Activated CD4-positive, alpha-beta T cell treated with anti-CD3 and anti-CD28 coated beads for 36 hours (primary cell): Measurements from ENCODE around the gene OLFM4. TPM values are rescaled to one million over a fixed set of nuclear protein-coding genes. Genes with fewer than 3 reads are reported as not detected.

ENCODE experiments used
- ATAC-seq: fragments of 200-7000 bp; cut with Tn5 transposase; one replicate; pipeline ENCODE4 v1.10.0; 2021; ENCODE audit warnings: mild to moderate bottlenecking, moderate library complexity
- CTCF ChIA-PET: fragments of 350-600 bp; sonication (Branson Sonifier 250); formaldehyde crosslinking; loops from one replicate; lab custom pipeline; 2021; ENCODE audit warnings: antibody characterized with exemption; lab: Charles Lee
- POLR2A ChIA-PET: fragments of 350-600 bp; sonication (Branson Sonifier 250); formaldehyde crosslinking; loops from one replicate; lab custom pipeline; 2021; ENCODE audit warnings: antibody characterized with exemption, inconsistent platforms; lab: Charles Lee
- DNase-seq: peaks from one replicate; pipeline ENCODE4 v3.0.0-alpha.2; 2020
- H3K27ac Mint-ChIP-seq: one replicate; pipeline ENCODE4 v1.8.0; 2021; ENCODE audit warnings: mixed read lengths
- H3K27me3 Mint-ChIP-seq: one replicate; pipeline ENCODE4 v1.8.0; 2021; ENCODE audit warnings: mixed read lengths
- H3K36me3 Mint-ChIP-seq: one replicate; pipeline ENCODE4 v1.8.0; 2021; ENCODE audit warnings: low read depth, mixed read lengths
- H3K4me1 Mint-ChIP-seq: one replicate; pipeline ENCODE4 v1.8.0; 2021; ENCODE audit warnings: mixed read lengths
- H3K4me3 Mint-ChIP-seq: one replicate; pipeline ENCODE4 v1.8.0; 2021; ENCODE audit warnings: mild to moderate bottlenecking, moderate library complexity, mixed read lengths
- H3K9me3 Mint-ChIP-seq: one replicate; pipeline ENCODE4 v1.8.0; 2021; ENCODE audit warnings: low read depth, mixed read lengths
- intact Hi-C, 2 experiments: fragments of 100-400 bp; cut with DNase I in 1 of 2; cut with micrococcal nuclease in 1 of 2; formaldehyde crosslinking; loops; one replicate each; pipeline versions ENCODE4 v1.14.2 to v1.15.1; 2022 to 2024; cut with DNase I, micrococcal nuclease
- total RNA-seq, 2 experiments: library from RNA; stranded (reverse); gene quantifications; one replicate each; pipeline ENCODE4 v1.2.3, GENCODE V29; 2021

OLFM4 gene
- total RNA-seq, 2 experiments from 2014 or later = not detected

- Mint-ChIP-seq H3K9me3 (no peaks in the 10 kb centered on the region), H3K27me3 (peaks cover 3% of the 10 kb centered on the region), H3K4me3 (no peak overlapping the region), H3K36me3 (no peaks in the 10 kb centered on the region), H3K27ac (no peak overlapping the region), H3K4me1 (no peaks in the 10 kb centered on the region)
- ChIA-PET CTCF (no interaction called here), POLR2A (no interaction called here)
- DNase-seq (no peak), ATAC-seq (no peak)
- intact Hi-C loops = no loop called here
Observed at GRCh38 chr13:53048880-53049279, 20.3 kb downstream of the OLFM4 start.

- POLR2A ChIA-PET = no interaction called here
- no peak for DNase-seq
- intact Hi-C loops = no loop called here
- no peaks in the 10 kb centered on the region for H3K4me1 Mint-ChIP-seq
- no peak overlapping the region for H3K27ac Mint-ChIP-seq
- no peaks in the 10 kb centered on the region for H3K9me3 Mint-ChIP-seq
- no peak overlapping the region for H3K4me3 Mint-ChIP-seq
- CTCF ChIA-PET = no interaction called here
- ATAC-seq = no peak
- no peaks in the 10 kb centered on the region for H3K36me3 Mint-ChIP-seq
- H3K27me3 Mint-ChIP-seq = peaks cover 3% of the 10 kb centered on the region
Observed at GRCh38 chr13:53050151-53050550, 21.5 kb downstream of the OLFM4 start.

GRCh38 chr13:53052675-53053074, 24.1 kb downstream of the OLFM4 start:
- no peak for ATAC-seq

GRCh38 chr13:53054569-53054968, 26.0 kb downstream of the OLFM4 start:
- intact Hi-C loops = no loop called here
- ChIA-PET POLR2A (no interaction called here), CTCF (interaction anchor here (0.6 kb wide), 1 partner anchor 225 kb away, joined by 4 read pairs; no protein-coding TSS in a partner anchor)
- no peak overlapping the region for H3K27ac Mint-ChIP-seq
- no peaks in the 10 kb centered on the region for H3K4me1 Mint-ChIP-seq
- no peak for DNase-seq
- H3K36me3 Mint-ChIP-seq = no peaks in the 10 kb centered on the region
- no peak for ATAC-seq
- no peaks in the 10 kb centered on the region for H3K9me3 Mint-ChIP-seq
- no peak overlapping the region for H3K4me3 Mint-ChIP-seq
- H3K27me3 Mint-ChIP-seq = no peaks in the 10 kb centered on the region

More at GRCh38 chr13:53052675-53053074, 24.1 kb downstream of the OLFM4 start:
- Mint-ChIP-seq H3K9me3 (no peaks in the 10 kb centered on the region), H3K36me3 (no peaks in the 10 kb centered on the region), H3K27ac (no peak overlapping the region), H3K27me3 (no peaks in the 10 kb centered on the region), H3K4me1 (no peaks in the 10 kb centered on the region), H3K4me3 (no peak overlapping the region)
- ChIA-PET CTCF (no interaction called here), POLR2A (no interaction called here)
- intact Hi-C loops = no loop called here
- no peak for DNase-seq

- ChIA-PET POLR2A (no interaction called here), CTCF (no interaction called here)
- intact Hi-C loops = no loop called here
- no peak for DNase-seq
- Mint-ChIP-seq H3K36me3 (no peaks in the 10 kb centered on the region), H3K27me3 (no peaks in the 10 kb centered on the region), H3K4me3 (no peak overlapping the region), H3K9me3 (no peaks in the 10 kb centered on the region), H3K27ac (no peak overlapping the region), H3K4me1 (no peaks in the 10 kb centered on the region)
- no peak for ATAC-seq
Observed at GRCh38 chr13:53058065-53058679, 29.6 kb downstream of the OLFM4 start.

- no peaks in the 10 kb centered on the region for H3K36me3 Mint-ChIP-seq
- ATAC-seq (no peak), DNase-seq (no peak)
- H3K27ac Mint-ChIP-seq = no peak overlapping the region
- H3K27me3 Mint-ChIP-seq = no peaks in the 10 kb centered on the region
- H3K9me3 Mint-ChIP-seq = no peaks in the 10 kb centered on the region
- H3K4me3 Mint-ChIP-seq = no peak overlapping the region
- ChIA-PET CTCF (no interaction called here), POLR2A (no interaction called here)
- intact Hi-C loops = no loop called here
- H3K4me1 Mint-ChIP-seq = no peaks in the 10 kb centered on the region
Observed at GRCh38 chr13:53060840-53061490, 32.4 kb downstream of the OLFM4 start.

GRCh38 chr13:53064731-53065130, 36.1 kb downstream of the OLFM4 start:
- no peak for ATAC-seq
- Mint-ChIP-seq H3K9me3 (no peaks in the 10 kb centered on the region), H3K4me1 (no peaks in the 10 kb centered on the region), H3K36me3 (no peaks in the 10 kb centered on the region), H3K4me3 (no peak overlapping the region), H3K27me3 (no peaks in the 10 kb centered on the region), H3K27ac (no peak overlapping the region)
- CTCF ChIA-PET = no interaction called here
- no peak for DNase-seq
- intact Hi-C loops = no loop called here
- POLR2A ChIA-PET = no interaction called here

- Mint-ChIP-seq H3K4me1 (no peaks in the 10 kb centered on the region), H3K27ac (no peak overlapping the region), H3K9me3 (no peaks in the 10 kb centered on the region), H3K27me3 (peaks cover 2% of the 10 kb centered on the region), H3K36me3 (no peaks in the 10 kb centered on the region), H3K4me3 (no peak overlapping the region)
- no peak for DNase-seq
- CTCF ChIA-PET = no interaction called here
- intact Hi-C loops = no loop called here
- POLR2A ChIA-PET = no interaction called here
- no peak for ATAC-seq
Observed at GRCh38 chr13:53066411-53066810, 37.8 kb downstream of the OLFM4 start.

GRCh38 chr13:53068585-53069520, 40.2 kb downstream of the OLFM4 start:
- DNase-seq (no peak), ATAC-seq (no peak)
- Mint-ChIP-seq H3K27me3 (peaks cover 2% of the 10 kb centered on the region), H3K27ac (no peak overlapping the region), H3K4me3 (no peak overlapping the region), H3K4me1 (no peaks in the 10 kb centered on the region), H3K9me3 (no peaks in the 10 kb centered on the region), H3K36me3 (no peaks in the 10 kb centered on the region)
- CTCF ChIA-PET = no interaction called here
- POLR2A ChIA-PET = no interaction called here
- intact Hi-C loops = no loop called here

- Mint-ChIP-seq H3K27me3 (peaks cover 2% of the 10 kb centered on the region), H3K4me1 (no peaks in the 10 kb centered on the region), H3K36me3 (no peaks in the 10 kb centered on the region), H3K4me3 (no peak overlapping the region), H3K27ac (no peak overlapping the region), H3K9me3 (no peaks in the 10 kb centered on the region)
- CTCF ChIA-PET = no interaction called here
- no peak for ATAC-seq
- POLR2A ChIA-PET = no interaction called here
- intact Hi-C loops = no loop called here
- DNase-seq = no peak
Observed at GRCh38 chr13:53069800-53070199, 41.2 kb downstream of the OLFM4 start.

- H3K4me1 Mint-ChIP-seq = no peaks in the 10 kb centered on the region
- intact Hi-C loops = no loop called here
- ATAC-seq = no peak
- peaks cover 2% of the 10 kb centered on the region for H3K27me3 Mint-ChIP-seq
- no peak overlapping the region for H3K27ac Mint-ChIP-seq
- H3K4me3 Mint-ChIP-seq = no peak overlapping the region
- ChIA-PET POLR2A (no interaction called here), CTCF (interaction anchor here (0.5 kb wide), 1 partner anchor 1014 kb away, joined by 4 read pairs; no protein-coding TSS in a partner anchor)
- no peaks in the 10 kb centered on the region for H3K9me3 Mint-ChIP-seq
- DNase-seq = no peak
- H3K36me3 Mint-ChIP-seq = no peaks in the 10 kb centered on the region
Observed at GRCh38 chr13:53073711-53074110, 45.1 kb downstream of the OLFM4 start.
